HepG2 (cell line): ENCODE measurements around the gene COLEC12. TPM values are rescaled to one million over a fixed set of nuclear protein-coding genes. Genes with fewer than 3 reads are reported as not detected.

ENCODE experiments used
- ATAC-seq: fragments of 200-7000 bp; cut with Tn5 transposase; 3 replicates; pipeline ENCODE4 v1.9.1; 2020; ENCODE audit warnings: mild to moderate bottlenecking, moderate library complexity
- BruUV-seq: library from RNA; stranded (reverse); fragments of 400-500 nt; replicated peaks from 2 replicates; lab custom pipeline; 2021; lab: Mats Ljungman, UMichigan
- CTCF ChIA-PET: fragments of 300-600 bp; formaldehyde crosslinking; extraction: SDS; loops from one replicate; lab custom pipeline; 2021; ENCODE audit warnings: low total read pairs, inconsistent platforms, low intra/inter-chr PET ratio; lab: Yijun Ruan, JAX
- POLR2A ChIA-PET: fragments of 350-600 bp; sonication (Branson Sonifier 250); formaldehyde crosslinking; loops from one replicate; lab custom pipeline; 2020; ENCODE audit warnings: antibody characterized with exemption, inconsistent platforms; lab: Yijun Ruan, JAX
- DNase-seq: peaks from one replicate; pipeline ENCODE4 v3.0.0-alpha.2; 2015; ENCODE audit warnings: low spot score
- FAIRE-seq: peaks from 3 replicates; lab custom pipeline; 2011; peaks lifted over from hg19 to GRCh38; lab: Jason Lieb, UNC
- H2AFZ ChIP-seq: one replicate; pipeline ENCODE4 v1.6.1; 2011; ENCODE audit warnings: low read length, inconsistent platforms
- H3K27ac ChIP-seq: fragments of 300-600 bp; 3 replicates; pipeline ENCODE4 v1.8.0; 2011; ENCODE audit warnings: mixed run types, mild to moderate bottlenecking, mixed read lengths, low read length, inconsistent platforms; ENCODE audit not compliant: insufficient read depth; ENCODE audit errors: extremely low read length
- H3K27me3 ChIP-seq, 2 experiments: fragments of 200-600 bp in 1 of 2; 2 replicates in 1 of 2; 3 replicates in 1 of 2; pipeline versions ENCODE4 v1.6.0 to v1.8.0; 2011; ENCODE audit warnings: low read length in 2 of 2, mild to moderate bottlenecking in 2 of 2, moderate library complexity in 2 of 2, inconsistent platforms in 1 of 2; ENCODE audit not compliant: insufficient read depth in 2 of 2, control insufficient read depth in 1 of 2
- H3K36me3 ChIP-seq, 2 experiments: fragments of 200-600 bp in 1 of 2; replicated peaks in 1 of 2; 2 replicates in 1 of 2; 3 replicates in 1 of 2; pipeline versions ENCODE4 v1.5.1 to v1.8.0; 2011; ENCODE audit warnings: low read length in 2 of 2, inconsistent platforms in 1 of 2; ENCODE audit not compliant: insufficient read depth in 2 of 2, control insufficient read depth in 1 of 2
- H3K4me1 ChIP-seq: 2 replicates; pipeline ENCODE4 v1.5.1; 2012; ENCODE audit warnings: low read length, inconsistent platforms; ENCODE audit not compliant: insufficient read depth
- H3K4me2 ChIP-seq: 2 replicates; pipeline ENCODE4 v1.6.0; 2011; ENCODE audit warnings: low read depth, low read length, inconsistent platforms
- H3K4me3 ChIP-seq, 3 experiments: fragments of 200-600 bp in 1 of 3; sonication (generic), shearing (Covaris generic) in 1 of 3; replicated peaks in 1 of 3; 2 replicates each; pipeline ENCODE4 v1.5.1; 2011 to 2016; ENCODE audit warnings: low read length in 3 of 3, inconsistent platforms in 2 of 3, low read depth in 2 of 3, mild to moderate bottlenecking in 2 of 3, control low read depth in 1 of 3, mixed read lengths in 1 of 3; ENCODE audit not compliant: insufficient read depth in 1 of 3
- H3K79me2 ChIP-seq: one replicate; pipeline ENCODE4 v1.6.1; 2011; ENCODE audit warnings: low read length, inconsistent platforms; ENCODE audit not compliant: insufficient read depth
- H3K9ac ChIP-seq: 2 replicates; pipeline ENCODE4 v1.6.0; 2011; ENCODE audit warnings: mild to moderate bottlenecking, low read depth, low read length, inconsistent platforms; ENCODE audit not compliant: insufficient read depth
- H3K9me3 ChIP-seq: 2 replicates; pipeline ENCODE4 v1.5.1; 2012; ENCODE audit warnings: mild to moderate bottlenecking, low read length
- H4K20me1 ChIP-seq: 2 replicates; pipeline ENCODE4 v1.6.0; 2011; ENCODE audit warnings: inconsistent platforms, mild to moderate bottlenecking, low read length, moderate library complexity; ENCODE audit not compliant: insufficient read depth
- ARHGAP35 ChIP-seq: sonication (generic); formaldehyde crosslinking; IDR thresholded peaks from 2 replicates; pipeline ENCODE4 v1.9.0; 2022; ENCODE audit warnings: mild to moderate bottlenecking, inconsistent platforms, moderate library complexity, missing genetic modification reagents, borderline replicate concordance
- FOXK1 ChIP-seq: sonication (generic); formaldehyde crosslinking; IDR thresholded peaks from 2 replicates; pipeline ENCODE4 v1.4.0; 2020; ENCODE audit warnings: low read depth, missing genetic modification reagents, borderline replicate concordance
- MBD4 ChIP-seq: IDR thresholded peaks from 2 replicates; pipeline ENCODE4 v1.6.1; 2012; ENCODE audit warnings: low read length, inconsistent platforms, borderline replicate concordance
- NFKBIZ ChIP-seq: IDR thresholded peaks from 2 replicates; pipeline ENCODE4 v1.6.1; 2018; ENCODE audit warnings: missing genetic modification reagents, missing compliant biosample characterization
- NR3C1 ChIP-seq: sonication (generic); formaldehyde crosslinking; IDR thresholded peaks from 2 replicates; pipeline ENCODE4 v1.4.0; 2020; ENCODE audit warnings: missing genetic modification reagents
- PPARG ChIP-seq: conservative IDR thresholded peaks from 2 replicates; pipeline ENCODE4 v1.6.1; 2016; ENCODE audit warnings: missing biosample characterization, missing genetic modification reagents
- TRIM24 ChIP-seq: sonication (generic); formaldehyde crosslinking; IDR thresholded peaks from 2 replicates; pipeline ENCODE4 v1.8.0; 2022; ENCODE audit warnings: mild to moderate bottlenecking, missing genetic modification reagents
- ZNF260 ChIP-seq: sonication (generic); formaldehyde crosslinking; IDR thresholded peaks from 2 replicates; pipeline ENCODE4 v1.4.0; 2020; ENCODE audit warnings: missing genetic modification reagents, low read depth, mild to moderate bottlenecking, borderline replicate concordance
- ZNF562 ChIP-seq: sonication (generic); formaldehyde crosslinking; IDR thresholded peaks from 2 replicates; pipeline ENCODE4 v1.8.0; 2022; ENCODE audit warnings: missing genetic modification reagents, borderline replicate concordance
- ZNF569 ChIP-seq: sonication (generic); formaldehyde crosslinking; IDR thresholded peaks from 2 replicates; pipeline ENCODE4 v1.5.0; 2020; ENCODE audit warnings: mild to moderate bottlenecking, missing genetic modification reagents, moderate library complexity, borderline replicate concordance
- ZNF572 ChIP-seq: sonication (generic); formaldehyde crosslinking; IDR thresholded peaks from 2 replicates; pipeline ENCODE4 v1.5.1; 2020; ENCODE audit warnings: mild to moderate bottlenecking, missing genetic modification reagents
- WGBS: methylation state at CpG from one replicate; pipeline ENCODE4 v1.1.6; 2017; ENCODE audit warnings: low lambda C conversion rate; 5-methylcytosine and 5-hydroxymethylcytosine counted together
- in situ Hi-C: cut with HindIII; loops from 2 replicates; pipeline ENCODE4 v1.10.0; 2017; ENCODE audit warnings: low pct_unique_long_range_greater_than_20kb; ENCODE audit not compliant: extremely low pct_ligation_motif_present
- intact Hi-C: fragments of 100-400 bp; cut with micrococcal nuclease; formaldehyde crosslinking; loops from one replicate; pipeline ENCODE4 v1.10.0; 2022; ENCODE audit not compliant: unreplicated experiment
- polyA plus RNA-seq, 8 experiments: library from polyadenylated mRNA; depleted of rRNA in 3 of 8; stranded (reverse) in 7 of 8; unstranded in 1 of 8; fragments of >200 nt; fragmentation: Illumina TruSeq in 4 of 8; extraction: Trizol in 4 of 8; gene quantifications; 2 replicates each; pipeline versions ENCODE4 v1.2.1 to v1.2.3, GENCODE V29; 2011 to 2016; ENCODE audit warnings: low read depth in 4 of 8, missing spikeins in 1 of 8, mixed read lengths in 1 of 8; ENCODE audit not compliant: insufficient read depth in 1 of 8
- total RNA-seq, 5 experiments: library from RNA; depleted of rRNA; stranded (reverse); fragments of >200 nt; fragmentation: Illumina TruSeq; extraction: Trizol; gene quantifications; 2 replicates each; pipeline ENCODE4 v1.2.3, GENCODE V29; 2016; ENCODE audit warnings: low read depth in 1 of 5

COLEC12 gene
- total and polyA plus RNA-seq, 2 of the 13 experiments (the other 11 are each of a cell fraction or from before 2014, with no cell fraction given), result 0.02 to 0.11 TPM

DNA sequence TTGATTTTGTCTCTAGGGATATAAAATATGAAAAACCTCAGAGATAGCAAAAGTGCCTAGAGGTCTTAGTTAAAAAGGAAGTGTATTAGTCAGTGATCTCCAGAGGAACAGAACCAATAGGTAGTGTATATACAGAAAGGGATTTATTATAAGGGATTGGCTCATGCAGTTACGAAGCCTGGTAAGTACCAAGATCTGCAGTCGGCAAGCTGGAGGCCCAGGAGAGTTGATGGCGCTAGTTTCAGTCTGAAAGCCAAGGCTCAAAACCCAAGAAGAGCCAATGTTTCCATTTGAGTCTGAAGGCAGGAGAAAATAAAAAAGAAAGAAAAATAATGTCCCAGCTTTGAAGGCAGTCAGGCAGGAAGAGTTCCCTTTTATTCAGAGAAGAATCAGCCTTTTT, 93.3 kb downstream of the COLEC12 start (continued):
- TF ChIP-seq ZNF569 (CRISPR knock-in tag) (no peak), MBD4 (no peak), NR3C1 (CRISPR knock-in tag) (no peak), ZNF562 (CRISPR knock-in tag) (no peak), ZNF260 (CRISPR knock-in tag) (no peak), ZNF572 (CRISPR knock-in tag) (no peak), ARHGAP35 (no peak), PPARG (CRISPR knock-in tag) (no peak), TRIM24 (CRISPR knock-in tag) (no peak)
- TF ChIP-seq, all 625 proteins: peak for 0

- H4K20me1 ChIP-seq, result no peaks in the 10 kb centered on the region
- H3K9ac ChIP-seq, result no peak overlapping the region
- DNase-seq (no peak), ATAC-seq (no peak), FAIRE-seq (no peak)
- 54% methylated on average over 6 of the region's 6 CpGs for WGBS
- CTCF ChIA-PET, result no interaction called here
- in situ Hi-C loops, result no loop called here
- peaks cover 0 to 1% of the 10 kb centered on the region in 2 experiments; a peak in 2 of 5 replicates for H3K27me3 ChIP-seq
- no peak overlapping the region for H3K27ac ChIP-seq
- H2AFZ ChIP-seq, result no peak overlapping the region
- H3K36me3 ChIP-seq, result no peaks in the 10 kb centered on the region
- H3K4me3 ChIP-seq, result no peak overlapping the region
- H3K4me2 ChIP-seq, result no peak overlapping the region
- peaks cover 10% of the 10 kb centered on the region; the same call in 1 of the 2 replicates for H3K4me1 ChIP-seq
- no peaks in the 10 kb centered on the region for H3K79me2 ChIP-seq
- POLR2A ChIA-PET, result no interaction called here
- no TSS peak for BruUV-seq
- TF ChIP-seq NFKBIZ (CRISPR knock-in tag) (no peak), FOXK1 (CRISPR knock-in tag) (no peak)
- H3K9me3 ChIP-seq, result peaks cover 10% of the 10 kb centered on the region; the same call in 1 of the 2 replicates
- intact Hi-C loops, result no loop called here
Measured at GRCh38 chr18:406677-407076, 93.8 kb downstream of the COLEC12 start.
